RWPE2 (cell line): ENCODE measurements around the gene KLHL9.

Experiments used
- ATAC-seq: fragments of 200-7000 bp; cut with Tn5 transposase; 3 replicates; pipeline ENCODE4 v1.9.1; 2021; ENCODE audit warnings: low read depth
- DNase-seq: peaks from one replicate; pipeline ENCODE4 v3.0.0-alpha.2; 2020; ENCODE audit warnings: low spot score
- H3K27ac ChIP-seq: fragments of 450-650 bp; 2 replicates; pipeline ENCODE4 v1.5.1; 2017; ENCODE audit warnings: mild to moderate bottlenecking; ENCODE audit not compliant: poor library complexity, severe bottlenecking
- H3K27me3 ChIP-seq: fragments of 250-450 bp; sonication (Bioruptor Pico); 2 replicates; pipeline ENCODE4 v1.5.1; 2021; ENCODE audit warnings: mild to moderate bottlenecking, moderate library complexity; ENCODE audit not compliant: insufficient read depth, poor library complexity, severe bottlenecking
- H3K36me3 ChIP-seq: fragments of 250-450 bp; sonication (Bioruptor Pico); 2 replicates; pipeline ENCODE4 v1.5.1; 2020; ENCODE audit warnings: low read depth, mild to moderate bottlenecking, moderate library complexity
- H3K4me1 ChIP-seq: fragments of 250-450 bp; sonication (Bioruptor Pico); 2 replicates; pipeline ENCODE4 v1.5.1; 2021; ENCODE audit warnings: mild to moderate bottlenecking, moderate library complexity; ENCODE audit not compliant: insufficient read depth, poor library complexity, severe bottlenecking
- H3K4me3 ChIP-seq: fragments of 250-450 bp; sonication (Bioruptor Pico); 2 replicates; pipeline ENCODE4 v1.5.1; 2021; ENCODE audit warnings: mild to moderate bottlenecking, moderate library complexity; ENCODE audit not compliant: severe bottlenecking
- H3K9me3 ChIP-seq: fragments of 250-450 bp; sonication (Bioruptor Pico); 2 replicates; pipeline ENCODE4 v1.5.1; 2021; ENCODE audit warnings: mild to moderate bottlenecking, moderate library complexity; ENCODE audit not compliant: severe bottlenecking
- TF ChIP-seq, protein P1 (sequence below): fragments of 450-650 bp; IDR thresholded peaks from one replicate; pipeline ENCODE4 v1.5.1; 2017; ENCODE audit warnings: mild to moderate bottlenecking, moderate library complexity; ENCODE audit not compliant: poor library complexity, severe bottlenecking

Gene KLHL9

DNA sequence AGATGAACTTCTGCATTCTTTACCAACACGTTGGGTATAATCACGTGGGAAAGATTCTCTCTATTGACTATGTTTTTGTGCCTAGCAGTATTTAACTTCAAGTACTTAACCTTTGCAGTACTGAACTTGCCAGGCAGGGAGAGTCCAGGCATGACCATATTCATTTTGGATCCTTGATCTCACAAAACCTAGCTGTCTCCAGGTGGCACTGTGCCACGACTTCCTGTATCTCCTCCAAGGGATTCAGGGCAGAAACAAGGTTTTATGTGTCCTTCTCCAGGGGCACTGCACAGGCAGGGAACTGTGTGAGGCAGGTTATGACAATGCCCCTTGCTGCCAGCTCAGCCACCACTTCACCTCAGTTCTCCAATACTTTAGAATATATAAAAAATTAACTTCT is 18.3 kb downstream of the KLHL9 start:
- DNase-seq (no peak), ATAC-seq (peak; percentile 51; the same call in 1 of the 3 replicates)
- no peak overlapping the region for H3K27ac ChIP-seq
- H3K9me3 ChIP-seq, result no peaks in the 10 kb centered on the region
- H3K4me1 ChIP-seq, result no peaks in the 10 kb centered on the region
- TF ChIP-seq, protein P1, sequence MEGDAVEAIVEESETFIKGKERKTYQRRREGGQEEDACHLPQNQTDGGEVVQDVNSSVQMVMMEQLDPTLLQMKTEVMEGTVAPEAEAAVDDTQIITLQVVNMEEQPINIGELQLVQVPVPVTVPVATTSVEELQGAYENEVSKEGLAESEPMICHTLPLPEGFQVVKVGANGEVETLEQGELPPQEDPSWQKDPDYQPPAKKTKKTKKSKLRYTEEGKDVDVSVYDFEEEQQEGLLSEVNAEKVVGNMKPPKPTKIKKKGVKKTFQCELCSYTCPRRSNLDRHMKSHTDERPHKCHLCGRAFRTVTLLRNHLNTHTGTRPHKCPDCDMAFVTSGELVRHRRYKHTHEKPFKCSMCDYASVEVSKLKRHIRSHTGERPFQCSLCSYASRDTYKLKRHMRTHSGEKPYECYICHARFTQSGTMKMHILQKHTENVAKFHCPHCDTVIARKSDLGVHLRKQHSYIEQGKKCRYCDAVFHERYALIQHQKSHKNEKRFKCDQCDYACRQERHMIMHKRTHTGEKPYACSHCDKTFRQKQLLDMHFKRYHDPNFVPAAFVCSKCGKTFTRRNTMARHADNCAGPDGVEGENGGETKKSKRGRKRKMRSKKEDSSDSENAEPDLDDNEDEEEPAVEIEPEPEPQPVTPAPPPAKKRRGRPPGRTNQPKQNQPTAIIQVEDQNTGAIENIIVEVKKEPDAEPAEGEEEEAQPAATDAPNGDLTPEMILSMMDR, result peak; percentile 23
- no peaks in the 10 kb centered on the region for H3K36me3 ChIP-seq
- no peak overlapping the region for H3K4me3 ChIP-seq
- peaks cover 7% of the 10 kb centered on the region for H3K27me3 ChIP-seq

DNA sequence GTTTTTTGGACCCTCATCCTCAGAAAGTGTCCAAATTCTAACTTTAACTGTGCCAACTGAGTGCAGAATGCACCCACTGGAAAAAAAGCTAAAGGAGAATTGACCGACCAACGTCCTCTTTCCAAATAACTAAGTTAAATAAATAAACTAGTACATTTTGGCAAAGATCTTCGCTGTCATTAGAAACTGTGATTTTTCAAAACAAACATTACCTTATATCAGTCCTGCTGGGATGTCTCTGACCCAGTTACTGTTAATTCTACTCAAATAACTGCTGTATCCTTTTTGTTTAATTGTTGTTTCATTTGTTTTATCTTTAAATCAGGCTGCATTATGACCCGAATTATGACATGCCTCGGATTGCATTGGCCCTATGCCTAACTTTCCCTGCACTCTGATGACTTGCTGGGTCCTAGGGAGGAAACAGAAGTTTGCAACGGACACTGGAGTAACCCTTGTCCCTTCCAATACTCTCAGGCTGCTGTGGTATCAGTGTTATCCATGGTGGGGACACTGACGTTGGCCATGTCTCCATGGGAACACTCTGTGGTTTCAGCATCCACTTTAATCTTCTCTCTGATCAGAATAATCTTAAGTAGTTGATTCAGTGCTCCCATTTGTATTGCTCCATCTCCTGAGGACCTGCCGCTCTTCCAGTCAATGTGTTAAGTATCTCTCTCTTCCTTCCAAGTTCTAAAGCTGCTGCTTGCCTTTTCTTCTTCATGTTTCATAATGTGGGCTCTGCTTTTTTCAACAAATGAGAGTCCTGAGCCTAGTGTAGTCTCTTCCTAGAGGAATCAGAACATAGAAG is 19.0 kb downstream of the KLHL9 start:
- H3K4me1 ChIP-seq, result no peaks in the 10 kb centered on the region
- DNase-seq (no peak), ATAC-seq (no peak)
- no peak overlapping the region for H3K4me3 ChIP-seq
- H3K36me3 ChIP-seq, result no peaks in the 10 kb centered on the region
- H3K9me3 ChIP-seq, result no peaks in the 10 kb centered on the region
- peaks cover 7% of the 10 kb centered on the region for H3K27me3 ChIP-seq
- TF ChIP-seq, protein P1, result no peak
- no peak overlapping the region for H3K27ac ChIP-seq

DNA sequence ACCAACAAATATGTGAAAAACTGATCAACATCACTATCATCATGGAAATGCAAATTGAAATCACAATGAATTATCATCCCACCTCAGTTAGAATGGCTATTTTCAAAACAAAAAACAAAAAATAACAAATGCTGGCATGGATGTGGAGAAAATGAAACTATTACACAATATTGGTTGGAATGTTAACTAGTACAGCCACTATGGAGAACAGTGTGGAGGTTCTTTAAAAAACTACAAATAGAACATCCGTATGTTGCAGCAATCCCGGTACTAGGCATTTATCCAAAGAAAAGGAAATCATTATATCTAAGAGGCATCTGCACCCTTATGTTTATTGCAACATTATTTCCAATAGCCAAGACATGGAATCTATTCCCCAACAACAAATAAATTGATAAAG is 21.1 kb downstream of the KLHL9 start:
- H3K27me3 ChIP-seq, result peaks cover 10% of the 10 kb centered on the region
- TF ChIP-seq, protein P1, result no peak
- no peak overlapping the region for H3K4me3 ChIP-seq
- no peaks in the 10 kb centered on the region for H3K4me1 ChIP-seq
- no peaks in the 10 kb centered on the region for H3K9me3 ChIP-seq
- DNase-seq (no peak), ATAC-seq (no peak)
- no peak overlapping the region for H3K27ac ChIP-seq
- no peaks in the 10 kb centered on the region for H3K36me3 ChIP-seq

DNA sequence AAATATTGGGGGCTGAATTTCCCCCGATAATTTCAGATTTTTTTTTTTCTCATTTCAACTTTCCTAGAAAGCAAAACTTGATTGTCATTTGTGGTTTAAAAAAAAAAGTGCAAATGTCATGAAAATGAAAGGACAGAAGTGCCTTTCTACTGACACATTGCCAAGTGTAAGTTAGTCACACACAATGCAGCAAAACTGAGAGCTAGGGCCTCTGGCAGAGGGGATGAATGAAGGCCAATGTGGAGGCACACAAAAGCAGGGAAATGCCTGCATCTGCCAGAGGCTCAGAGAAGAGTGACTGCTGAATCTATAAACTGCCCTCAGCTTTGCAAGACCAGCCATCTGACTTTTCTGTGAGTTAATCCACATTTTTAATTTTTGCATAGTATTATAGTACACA is 23.3 kb downstream of the KLHL9 start:
- H3K4me3 ChIP-seq, result no peak overlapping the region
- no peak for ATAC-seq
- DNase-seq, result no peak
- H3K27ac ChIP-seq, result no peak overlapping the region
- TF ChIP-seq, protein P1, result no peak
- H3K9me3 ChIP-seq, result no peaks in the 10 kb centered on the region
- no peaks in the 10 kb centered on the region for H3K4me1 ChIP-seq
- H3K36me3 ChIP-seq, result no peaks in the 10 kb centered on the region
- H3K27me3 ChIP-seq, result peaks cover 26% of the 10 kb centered on the region

DNA sequence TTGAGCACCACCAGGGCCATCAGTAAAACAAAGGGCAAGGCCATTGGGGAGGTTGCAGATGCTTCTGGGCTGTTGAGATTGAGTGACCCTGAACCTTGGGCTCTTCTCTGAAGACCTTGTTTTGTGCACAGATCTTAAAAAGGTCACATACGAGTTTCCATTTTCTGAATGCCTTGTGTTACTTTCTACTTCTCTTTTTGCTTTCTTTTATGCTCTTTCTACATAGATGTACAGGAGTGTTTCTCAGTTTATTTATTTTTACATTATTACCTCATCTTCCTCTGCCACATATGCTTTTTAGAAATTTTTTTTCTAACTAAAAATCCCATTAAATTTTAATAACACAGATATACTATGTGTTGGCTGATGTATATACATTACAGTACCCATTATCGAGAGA is 30.0 kb downstream of the KLHL9 start, which contains the start of gene IFNA5:
IFNA5 (minus strand) TSS at position 101 of the 400 bp plus-strand sequence; CDS start at position 44, 57 bp downstream.
- no peak for ATAC-seq
- Histone ChIP-seq H3K27me3 (peaks cover 71% of the 10 kb centered on the region), H3K36me3 (no peaks in the 10 kb centered on the region), H3K9me3 (no peaks in the 10 kb centered on the region), H3K27ac (no peak within 1 kb of the TSS), H3K4me1 (no peaks in the 10 kb centered on the region), H3K4me3 (no peak within 1 kb of the TSS)
- no peak for DNase-seq
- TF ChIP-seq, protein P1, result no peak
